NT2/D1 (cell line): ENCODE results near the gene ZNF727.
A peak's percentile ranks its signal among the peaks of the same experiment; 100 is the strongest.
"Not testable (repeated sequence)": the region's sequence is repeated elsewhere in the genome, so short reads cannot be mapped to it uniquely, and the experiment has no call there.

Source experiments
- DNase-seq: peaks from one replicate; pipeline ENCODE4 v3.0.0-alpha.2; 2011; ENCODE audit warnings: low read depth, low spot score
- H3K27me3 ChIP-seq: 2 replicates; pipeline ENCODE4 v1.6.0; 2011; ENCODE audit warnings: mild to moderate bottlenecking; ENCODE audit not compliant: insufficient read length, insufficient read depth
- H3K36me3 ChIP-seq: 2 replicates; pipeline ENCODE4 v1.6.1; 2011; ENCODE audit warnings: mild to moderate bottlenecking, low read length, mixed read lengths; ENCODE audit not compliant: insufficient read depth, insufficient read length
- H3K4me1 ChIP-seq: 2 replicates; pipeline ENCODE4 v1.5.1; 2011; ENCODE audit not compliant: insufficient read depth, insufficient read length
- H3K4me3 ChIP-seq: 2 replicates; pipeline ENCODE4 v1.5.1; 2011; ENCODE audit warnings: low read depth; ENCODE audit not compliant: insufficient read length
- H3K9ac ChIP-seq: 2 replicates; pipeline ENCODE4 v1.6.0; 2011; ENCODE audit warnings: low read depth; ENCODE audit not compliant: insufficient read length
- H3K9me3 ChIP-seq: 2 replicates; pipeline ENCODE4 v1.5.1; 2011; ENCODE audit warnings: mild to moderate bottlenecking, low read length; ENCODE audit not compliant: insufficient read depth
- SUZ12 ChIP-seq: IDR thresholded peaks from 2 replicates; pipeline ENCODE4 v1.6.1; 2011; ENCODE audit not compliant: insufficient read length, insufficient read depth; ENCODE audit errors: extremely low read depth
- YY1 ChIP-seq: IDR thresholded peaks from 2 replicates; pipeline ENCODE4 v1.6.1; 2011; ENCODE audit not compliant: insufficient read length, insufficient read depth
- ZNF274 ChIP-seq: IDR thresholded peaks from 2 replicates; pipeline ENCODE4 v1.6.1; 2011; ENCODE audit warnings: mild to moderate bottlenecking, low read depth, low read length

The ZNF727 gene

GRCh38 chr7:64078699-64078994 lies 33.4 kb downstream of the ZNF727 start:
- no peak for DNase-seq
- TF ChIP-seq YY1 (no peak), ZNF274 (peak; percentile 57; the same call in 1 of the 2 replicates), SUZ12 (no peak)
- Histone ChIP-seq H3K27me3 (no peaks in the 10 kb centered on the region), H3K36me3 (no peaks in the 10 kb centered on the region), H3K4me3 (no peak overlapping the region), H3K9me3 (peaks cover 87% of the 10 kb centered on the region), H3K4me1 (no peaks in the 10 kb centered on the region), H3K9ac (no peak overlapping the region)

- H3K27me3 ChIP-seq = no peaks in the 10 kb centered on the region
- no peak overlapping the region for H3K9ac ChIP-seq
- H3K36me3 ChIP-seq = no peaks in the 10 kb centered on the region
- no peak overlapping the region for H3K4me3 ChIP-seq
- no peak for TF ChIP-seq ZNF274
- TF ChIP-seq SUZ12 = no peak
- TF ChIP-seq YY1 = no peak
- peaks cover 26% of the 10 kb centered on the region; the same call in 1 of the 2 replicates for H3K9me3 ChIP-seq
- H3K4me1 ChIP-seq = no peaks in the 10 kb centered on the region
- DNase-seq = no peak
These were observed 42.3 kb downstream of the ZNF727 start for GRCh38 chr7:64087501-64087900.

DNA sequence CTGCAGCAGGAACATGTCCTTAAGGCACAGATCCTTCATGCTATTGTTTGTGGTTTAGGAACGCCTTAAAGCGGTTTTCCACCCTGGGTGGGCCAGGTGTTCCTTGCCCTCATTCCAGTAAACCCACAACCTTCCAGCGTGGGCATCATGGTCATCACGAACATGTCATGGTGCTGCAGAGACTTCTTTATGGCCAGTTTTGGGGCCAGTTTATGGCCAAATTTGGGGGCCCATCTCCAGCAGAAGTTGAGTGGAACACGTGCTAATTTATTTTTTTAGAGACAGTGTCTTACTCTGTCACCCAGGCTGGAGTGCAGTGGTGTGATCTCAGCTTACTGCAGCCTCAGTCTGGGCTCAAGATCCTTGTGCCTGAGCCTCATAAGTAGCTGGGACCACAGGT lies 43.6 kb downstream of the ZNF727 start:
- not testable (repeated sequence) for H3K4me3 ChIP-seq, DNase-seq, H3K9ac ChIP-seq, H3K36me3 ChIP-seq, H3K4me1 ChIP-seq, H3K27me3 ChIP-seq
- H3K9me3 ChIP-seq = peaks cover 19% of the 10 kb centered on the region; the same call in 1 of the 2 replicates
